GM20000 (cell line): ENCODE data around the gene ZNF805.
"Not testable (repeated sequence)": the region's sequence is repeated elsewhere in the genome, so short reads cannot be mapped to it uniquely, and the experiment has no call there.

Experiments
- DNase-seq: peaks from one replicate; pipeline ENCODE4 v3.0.0; 2012; ENCODE audit warnings: low spot score
- CTCF ChIP-seq: IDR thresholded peaks from 2 replicates; pipeline ENCODE4 v1.5.1; 2012; ENCODE audit warnings: mild to moderate bottlenecking, control low read depth; ENCODE audit errors: extremely low read depth, missing control alignments

The ZNF805 gene

GRCh38 chr19:57245066-57245465 is 4.6 kb downstream of the ZNF805 start:
- no peak for DNase-seq
- TF ChIP-seq CTCF, result no peak

- TF ChIP-seq CTCF, result no peak
- no peak for DNase-seq
These were observed 5.5 kb downstream of the ZNF805 start for GRCh38 chr19:57245959-57246358.

- no peak for TF ChIP-seq CTCF
- no peak for DNase-seq
These were observed 8.2 kb downstream of the ZNF805 start for GRCh38 chr19:57248646-57249045.

GRCh38 chr19:57249329-57249728 is 8.9 kb downstream of the ZNF805 start:
- TF ChIP-seq CTCF, result no peak
- no peak for DNase-seq

- DNase-seq, result not testable (repeated sequence)
These were observed 13.3 kb downstream of the ZNF805 start for GRCh38 chr19:57253767-57254166.

GRCh38 chr19:57262044-57262443 is 21.6 kb downstream of the ZNF805 start:
- no peak for DNase-seq
- no peak for TF ChIP-seq CTCF

GRCh38 chr19:57263244-57263741 is 22.9 kb downstream of the ZNF805 start:
- DNase-seq, result no peak
- TF ChIP-seq CTCF, result no peak

GRCh38 chr19:57267291-57267690 is 26.9 kb downstream of the ZNF805 start:
- TF ChIP-seq CTCF, result no peak

More at GRCh38 chr19:57267291-57267690, 26.9 kb downstream of the ZNF805 start:
- DNase-seq, result no peak
